Pericardium fibroblast (primary cell): ENCODE data around the gene ADNP. TPM values are rescaled to one million over a fixed set of nuclear protein-coding genes. Genes with fewer than 3 reads are reported as not detected.

ENCODE experiments used
- total RNA-seq: library from RNA; depleted of rRNA; stranded (reverse); fragments of >200 nt; gene quantifications from 2 replicates; pipeline ENCODE4 v1.2.3, GENCODE V29; 2015

Gene ADNP
- 12.3 and 16.3 TPM in 2 replicates for total RNA-seq

GRCh38 chr20:50931306-50932015, at the start of gene ADNP:
Gene ADNP (minus strand): TSS chr20:50931437. CDS start chr20:50903996, 27,441 bp downstream.

GRCh38 chr20:50958615-50959542, 27.6 kb upstream of the ADNP start, which contains the start of gene MOCS3:
Gene MOCS3 (plus strand): TSS chr20:50958818. CDS start chr20:50958843, 25 bp downstream.

DNA sequence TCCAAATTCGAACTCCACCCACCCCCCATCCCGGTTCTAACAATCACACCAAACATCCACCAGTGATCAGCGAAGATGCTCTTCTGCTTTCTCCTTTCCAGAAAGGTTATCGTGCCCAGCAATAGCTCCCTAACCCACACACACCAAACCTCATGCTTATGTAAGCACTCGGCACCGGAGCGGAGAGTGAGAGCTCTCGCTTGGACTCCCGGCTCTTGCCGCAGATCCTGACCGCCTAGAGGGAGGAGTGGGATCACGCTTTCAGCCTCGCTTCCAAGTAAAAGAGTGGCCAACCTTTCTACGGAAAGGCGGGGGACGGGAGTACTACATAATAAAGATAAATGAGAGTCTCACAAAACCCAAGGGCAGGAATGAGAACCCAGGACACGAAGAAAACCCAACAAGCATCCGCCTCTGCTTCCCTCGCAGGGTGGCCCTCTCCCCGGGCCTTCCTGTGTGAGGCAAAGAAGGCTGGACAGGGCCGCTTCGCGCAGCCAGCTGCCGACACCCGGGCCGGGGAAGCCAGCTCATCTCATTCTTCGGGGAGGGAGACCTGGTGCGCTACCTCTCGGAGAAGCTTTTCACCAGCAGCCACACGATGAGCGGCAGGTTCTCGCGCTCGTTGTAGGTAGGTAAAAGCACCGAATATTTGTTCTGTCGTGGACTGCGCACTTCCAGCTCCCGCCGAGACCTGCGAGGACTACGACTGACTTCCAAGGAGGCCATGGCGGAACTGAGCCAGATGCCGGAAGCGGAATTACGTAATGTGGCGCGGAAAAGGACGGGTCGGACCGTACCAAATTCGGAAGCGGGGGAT, 26.8 kb upstream of the ADNP start, which contains the start of gene DPM1:
TSS of gene DPM1 (minus strand) at position 735 of the 817 bp plus-strand sequence. CDS start at position 726, 9 bp downstream.

Other genes with a start within 250 kb of the ADNP start
- gene RIPOR3, start 239.9 kb downstream of the ADNP start, total RNA-seq: 4.0 and 11.0 TPM in 2 replicates
- gene PARD6B, start 199.9 kb downstream of the ADNP start, total RNA-seq: 0.43 and 0.82 TPM in 2 replicates
- gene BCAS4, start 136.4 kb downstream of the ADNP start, total RNA-seq: 5.6 and 8.2 TPM in 2 replicates
- gene DPM1, start 27.1 kb upstream of the ADNP start, total RNA-seq: 46.0 and 62.8 TPM in 2 replicates
- 6.7 and 7.9 TPM in 2 replicates for gene MOCS3, start 27.4 kb upstream of the ADNP start, total RNA-seq
- 18.7 and 28.1 TPM in 2 replicates for gene KCNG1, start 91.7 kb upstream of the ADNP start, total RNA-seq